NCI-H2196 treated with DMSO at 0.1 percent for 48 hours (cell line): ENCODE results near the gene UNC5A.

Source experiments
- DNase-seq: peaks from one replicate; lab custom pipeline; 2025; ENCODE audit not compliant: unreplicated experiment; lab: John Stamatoyannopoulos, UW

The UNC5A gene

GRCh38 chr5:176819476-176819875 is 9.1 kb downstream of the UNC5A start:
- DNase-seq: no peak

- no peak for DNase-seq
Observed at GRCh38 chr5:176820937-176821336, 10.6 kb downstream of the UNC5A start.

GRCh38 chr5:176821441-176821840 is 11.1 kb downstream of the UNC5A start:
- DNase-seq: no peak

- DNase-seq: no peak
Observed at GRCh38 chr5:176822041-176822792, 11.9 kb downstream of the UNC5A start.

GRCh38 chr5:176822793-176823481 is 12.6 kb downstream of the UNC5A start:
- DNase-seq: no peak

- no peak for DNase-seq
Observed at GRCh38 chr5:176823869-176824412, 13.6 kb downstream of the UNC5A start.

- DNase-seq: no peak
Observed at GRCh38 chr5:176824604-176825003, 14.2 kb downstream of the UNC5A start.

- no peak for DNase-seq
Observed at GRCh38 chr5:176825234-176825633, 14.9 kb downstream of the UNC5A start.

- DNase-seq: no peak
Observed at GRCh38 chr5:176825957-176826356, 15.6 kb downstream of the UNC5A start.

- DNase-seq: no peak
Observed at GRCh38 chr5:176827736-176828414, 17.5 kb downstream of the UNC5A start.

- no peak for DNase-seq
Observed at GRCh38 chr5:176829320-176829719, 19.0 kb downstream of the UNC5A start.

GRCh38 chr5:176830422-176830994 is 20.1 kb downstream of the UNC5A start:
- no peak for DNase-seq

- DNase-seq: no peak
Observed at GRCh38 chr5:176830995-176831423, 20.6 kb downstream of the UNC5A start.

- DNase-seq: no peak
Observed at GRCh38 chr5:176831425-176831824, 21.1 kb downstream of the UNC5A start.

GRCh38 chr5:176832162-176832561 is 21.8 kb downstream of the UNC5A start:
- DNase-seq: no peak

- no peak for DNase-seq
Observed at GRCh38 chr5:176833286-176833685, 22.9 kb downstream of the UNC5A start.

GRCh38 chr5:176835918-176836317 is 25.6 kb downstream of the UNC5A start:
- DNase-seq: no peak

- no peak for DNase-seq
Observed at GRCh38 chr5:176836811-176837706, 26.7 kb downstream of the UNC5A start.

- DNase-seq: no peak
Observed at GRCh38 chr5:176837707-176838115, 27.4 kb downstream of the UNC5A start.

GRCh38 chr5:176843673-176844072 is 33.3 kb downstream of the UNC5A start:
- no peak for DNase-seq
